GM21717 (cell line): ENCODE data around the gene XPR1.

Experiments
- ATAC-seq: cut with Tn5 transposase; IDR thresholded peaks from one replicate; pipeline ENCODE4 v1.9.1; 2021; ENCODE audit warnings: mild to moderate bottlenecking, moderate library complexity; ENCODE audit not compliant: unreplicated experiment

XPR1 gene

DNA sequence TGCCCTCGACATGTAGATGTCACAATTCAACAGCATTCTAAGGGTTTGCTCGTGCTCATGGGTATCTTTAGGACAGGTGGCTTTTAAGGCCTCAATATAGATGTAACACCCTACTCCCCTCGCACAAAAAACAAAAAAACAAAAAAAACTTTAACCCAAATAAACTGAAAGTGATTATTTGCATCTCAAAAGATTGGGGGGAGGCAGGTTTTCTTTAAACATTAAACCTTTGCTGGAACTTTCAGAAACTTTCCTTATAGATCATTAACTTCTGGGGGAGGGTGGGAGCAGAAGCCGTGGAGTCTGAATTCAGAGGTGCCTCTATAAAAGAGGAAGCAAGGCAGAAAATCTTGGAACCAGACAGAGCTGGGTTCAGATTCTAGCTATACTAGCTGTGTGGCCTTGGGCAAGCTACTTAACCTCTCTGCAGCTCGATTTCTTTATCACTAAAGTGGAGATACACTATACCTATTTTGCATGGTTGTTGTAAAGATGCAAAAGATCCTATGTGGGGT lies 277.7 kb downstream of the XPR1 start:
- ATAC-seq = peak; percentile 43

DNA sequence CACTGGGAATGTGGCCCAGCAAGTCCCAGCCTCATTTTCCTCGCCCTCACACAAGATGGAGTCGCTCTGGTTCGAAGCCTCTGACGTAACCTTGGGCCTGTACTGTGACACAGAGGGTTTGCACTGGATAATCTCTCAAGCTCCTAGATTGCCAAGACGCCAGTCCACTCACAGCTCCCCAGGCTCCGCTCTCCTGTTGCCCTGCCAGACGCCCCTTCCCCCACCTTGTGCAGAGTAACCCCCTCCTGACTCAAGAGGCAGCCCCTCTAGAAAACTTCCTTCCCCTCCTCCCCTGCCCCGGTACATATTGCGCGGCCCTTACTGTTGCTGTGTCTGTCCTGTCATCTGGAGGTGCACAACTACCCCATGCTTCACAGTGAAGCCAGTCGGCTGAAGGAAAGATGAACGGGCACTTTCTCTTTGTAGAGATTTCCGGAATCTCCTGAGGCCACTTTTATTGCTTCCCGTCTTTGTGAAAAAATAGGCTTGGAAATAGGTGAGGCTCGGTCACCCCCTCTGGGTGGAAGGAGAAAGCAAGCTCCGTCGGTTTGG lies 279.9 kb downstream of the XPR1 start:
- ATAC-seq = no peak

DNA sequence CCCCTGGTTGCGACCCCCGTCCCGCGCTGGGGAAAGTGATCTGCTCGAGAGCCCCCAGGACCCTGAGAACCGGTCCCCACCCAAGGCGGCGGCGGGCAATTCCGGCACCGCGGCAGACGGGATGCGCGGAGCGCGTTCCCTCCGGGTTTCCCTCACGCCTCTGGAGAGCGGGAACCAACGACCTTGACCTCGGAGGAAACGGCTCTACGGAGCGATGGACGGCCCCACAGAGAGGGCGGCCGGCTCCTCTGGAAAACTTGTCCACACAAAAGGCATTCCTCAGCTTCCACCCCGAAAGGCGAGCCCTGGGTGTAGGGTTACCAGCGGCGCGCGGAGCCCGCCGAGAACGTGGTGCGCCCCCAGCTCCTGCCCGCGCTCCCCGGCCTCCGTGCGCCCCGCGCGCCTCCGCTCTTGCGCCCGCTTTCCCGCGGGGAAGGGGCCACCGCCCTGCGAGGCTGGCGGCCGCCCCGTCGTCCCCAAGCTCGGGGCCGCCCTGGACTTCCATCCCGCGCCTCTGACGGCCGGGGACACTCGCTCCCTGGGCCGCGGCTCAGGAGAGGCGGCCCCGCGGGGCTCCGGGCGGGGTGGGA lies 280.5 kb downstream of the XPR1 start:
- no peak for ATAC-seq

DNA sequence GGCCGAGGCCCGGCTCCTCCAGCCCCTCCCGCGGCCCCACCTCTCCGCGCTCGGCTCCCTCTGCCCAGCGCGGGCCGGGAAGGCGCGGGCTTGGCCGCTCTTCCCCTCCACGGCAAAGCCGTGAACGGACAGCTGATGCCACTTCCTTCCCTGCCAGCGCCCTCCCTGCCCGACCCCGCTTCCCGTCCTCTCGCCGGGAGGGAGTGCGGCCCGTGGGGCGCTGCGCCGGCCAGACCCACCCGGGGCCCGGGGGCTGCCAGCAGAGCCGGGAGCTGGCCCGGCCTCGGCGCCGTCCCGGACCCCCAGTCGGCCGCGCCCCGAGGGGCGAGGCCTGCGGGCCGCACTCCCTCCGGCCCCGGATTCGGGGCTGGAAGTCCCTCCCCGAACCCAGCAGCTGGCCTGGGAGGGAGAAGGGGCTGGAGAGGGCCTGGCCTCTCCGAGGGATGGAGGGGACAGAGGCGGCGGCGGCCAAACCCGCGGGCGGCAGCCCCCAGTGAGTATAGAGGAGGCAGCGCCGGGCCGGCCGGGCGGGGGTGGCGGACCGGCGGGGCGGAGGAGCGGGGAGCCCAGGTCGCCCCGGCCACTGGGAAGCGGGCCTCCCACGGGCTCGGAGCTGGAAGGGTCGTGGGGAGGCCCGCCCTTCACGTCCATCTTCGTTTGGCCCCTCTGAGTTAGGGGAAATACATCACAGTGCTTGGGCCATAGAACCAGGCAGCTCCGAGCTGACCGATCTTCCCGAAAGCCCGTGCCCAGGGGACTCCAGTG lies 281.2 kb downstream of the XPR1 start, which contains the start of gene KIAA1614:
Gene KIAA1614 (plus strand): TSS at position 97 of the 765 bp plus-strand sequence. CDS start 347 bp downstream, at position 444.
- no peak for ATAC-seq

DNA sequence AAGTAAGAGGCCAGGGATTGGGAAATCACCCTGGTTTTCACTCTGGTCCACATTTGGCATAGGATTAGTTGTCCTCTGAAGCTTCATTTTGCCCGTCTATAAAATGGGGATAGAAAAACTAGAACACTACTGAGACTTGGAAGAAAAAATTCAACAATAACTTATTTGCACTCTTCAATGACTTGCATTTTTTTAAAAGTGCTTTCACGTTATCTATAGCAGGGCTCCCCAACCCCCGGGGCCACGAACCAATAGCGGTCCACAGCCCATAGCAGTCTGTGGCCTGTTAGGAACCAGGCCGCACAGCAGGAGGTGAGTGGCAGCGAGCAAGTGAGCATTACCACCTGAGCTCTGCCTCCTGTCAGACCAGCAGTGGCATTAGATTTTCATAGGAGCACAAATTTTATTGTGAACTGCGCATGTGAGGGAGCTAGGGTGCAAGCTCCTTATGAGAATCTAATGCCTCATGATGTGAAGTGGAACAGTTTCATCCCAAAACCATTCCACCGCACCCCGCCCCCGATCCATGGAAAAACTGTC lies 283.7 kb downstream of the XPR1 start:
- ATAC-seq = no peak

DNA sequence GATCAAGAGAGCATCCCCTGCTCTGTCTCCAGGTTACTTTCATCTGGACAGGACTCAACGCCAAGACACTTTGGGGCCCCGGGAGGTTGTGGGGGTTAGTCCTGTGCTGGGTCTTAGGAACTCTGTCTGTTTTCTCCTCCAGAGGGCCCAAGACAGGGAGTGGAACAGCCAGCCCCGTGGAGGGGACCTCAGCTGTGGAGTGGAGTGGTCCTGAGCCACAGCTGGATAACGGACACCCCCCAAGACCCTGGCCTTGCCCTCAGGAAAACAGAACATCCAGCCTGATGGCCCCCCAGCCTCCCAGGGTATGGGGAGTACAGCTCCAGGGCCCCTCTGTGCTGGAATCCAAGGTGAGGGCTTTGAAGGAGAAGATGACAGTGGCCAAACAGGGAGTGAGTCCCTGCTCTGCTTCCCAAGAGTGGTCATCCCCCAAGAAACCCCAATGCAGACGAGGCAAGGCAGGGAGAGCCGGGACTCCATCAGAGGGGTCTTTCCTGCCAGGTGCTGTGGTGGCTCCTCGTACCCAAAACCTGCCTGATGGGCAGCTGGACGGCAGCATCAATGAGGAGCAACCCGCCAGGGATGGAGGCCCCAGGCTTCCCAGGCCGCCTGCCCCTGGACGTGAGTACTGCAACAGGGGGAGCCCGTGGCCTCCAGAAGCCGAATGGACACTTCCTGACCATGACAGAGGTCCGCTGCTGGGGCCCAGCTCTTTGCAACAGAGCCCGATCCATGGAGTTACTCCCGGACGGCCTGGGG lies 284.4 kb downstream of the XPR1 start:
- no peak for ATAC-seq

DNA sequence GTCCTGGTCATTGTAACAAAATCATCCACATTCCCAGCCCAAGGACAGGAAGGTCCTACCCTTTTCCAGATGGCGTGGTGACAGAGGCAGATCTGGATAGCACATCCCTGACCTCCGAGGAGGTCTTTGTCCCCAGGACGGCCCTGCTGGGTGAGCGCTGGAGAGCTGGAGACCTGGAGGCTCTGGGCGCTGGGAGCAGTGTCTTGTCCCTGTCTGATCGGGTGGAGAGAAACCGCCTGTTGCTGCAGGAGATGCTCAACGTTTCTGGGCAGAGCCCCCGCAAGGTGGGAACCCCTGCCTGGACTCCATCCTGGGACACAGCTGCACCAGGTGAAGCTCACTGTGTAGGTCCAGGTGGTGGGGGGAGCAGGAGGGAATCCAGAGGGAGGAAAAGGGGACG lies 284.9 kb downstream of the XPR1 start:
- no peak for ATAC-seq

DNA sequence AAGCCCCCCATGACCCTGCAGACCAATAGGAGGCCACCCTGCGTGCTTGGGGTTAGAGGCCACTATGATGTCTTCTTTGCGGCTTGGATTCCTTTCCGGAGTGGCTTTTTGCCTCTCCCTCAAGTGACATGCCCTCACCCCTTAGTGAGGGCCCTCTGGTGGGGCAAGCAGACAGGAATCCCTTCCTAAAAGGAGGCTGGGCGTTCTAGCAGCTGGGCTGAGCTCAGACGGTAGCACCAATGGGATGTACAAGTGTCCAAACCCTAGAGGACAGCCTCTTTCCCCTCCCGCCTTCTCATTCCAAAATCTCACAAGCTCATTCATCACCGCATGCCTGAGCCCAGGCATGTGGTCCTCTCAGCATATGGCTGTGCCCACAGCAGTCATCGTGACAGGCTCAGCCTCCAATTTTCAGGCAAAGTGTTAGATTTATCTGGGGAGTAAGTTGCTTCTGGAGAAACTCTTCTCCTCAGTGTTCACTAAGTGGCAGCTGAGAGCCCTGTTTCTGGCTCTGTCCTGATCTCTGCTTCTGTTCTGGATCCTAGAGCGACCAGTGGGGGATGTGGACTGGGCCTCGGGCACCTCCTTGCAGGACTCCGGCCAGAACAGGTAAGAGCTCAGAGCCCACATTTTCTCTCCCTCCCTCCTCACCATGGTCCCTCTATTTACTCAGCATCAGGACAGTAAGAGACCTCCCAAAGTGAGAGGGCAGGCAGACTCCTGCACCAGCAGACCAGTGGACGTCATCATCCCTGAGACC lies 285.7 kb downstream of the XPR1 start:
- no peak for ATAC-seq

DNA sequence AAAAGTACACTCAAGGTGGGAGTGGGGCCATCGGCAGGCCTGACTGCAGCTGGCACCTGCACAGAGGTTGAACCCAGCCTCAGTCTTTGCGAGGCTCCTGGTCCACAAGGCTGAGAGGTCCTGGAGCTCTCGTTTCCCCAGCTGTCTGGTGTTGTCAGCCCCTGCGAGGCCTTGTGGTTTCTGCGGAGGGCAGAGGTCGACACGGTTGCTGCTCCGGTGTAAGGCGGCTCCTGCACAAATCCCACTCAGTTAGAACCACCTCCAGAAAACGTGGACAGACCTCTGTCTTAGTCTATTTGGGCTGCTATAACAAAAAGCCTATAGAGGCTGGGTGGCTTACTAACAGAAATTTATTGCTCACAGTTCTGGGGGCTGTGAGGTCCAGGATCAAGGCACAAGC lies 286.7 kb downstream of the XPR1 start:
- ATAC-seq = no peak

DNA sequence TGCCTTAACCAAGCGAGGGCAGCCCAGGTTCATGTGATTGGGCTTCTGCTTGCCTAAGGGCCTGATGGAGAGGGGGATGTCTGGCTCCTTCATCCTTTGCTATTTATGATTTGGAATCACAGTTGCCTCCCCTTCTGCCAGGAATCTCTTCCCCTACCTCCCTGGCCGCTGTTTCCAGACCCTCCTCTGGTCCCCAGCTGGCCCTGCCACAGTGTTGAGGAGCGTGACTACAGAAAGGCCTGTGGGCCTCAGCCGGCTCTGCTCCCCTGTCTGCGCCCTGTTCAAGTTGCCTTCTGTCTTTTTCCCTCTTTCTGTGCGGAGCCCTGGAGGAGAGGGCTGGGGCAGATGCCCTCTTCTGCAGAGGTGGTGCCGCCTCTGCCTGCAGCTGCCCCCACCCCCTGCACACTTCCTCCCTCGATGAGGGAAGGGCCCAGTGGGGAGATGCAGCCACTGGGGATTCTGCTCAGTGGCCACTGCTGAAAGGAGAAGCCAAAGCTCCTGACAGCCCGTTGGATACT lies 287.4 kb downstream of the XPR1 start:
- ATAC-seq = no peak

DNA sequence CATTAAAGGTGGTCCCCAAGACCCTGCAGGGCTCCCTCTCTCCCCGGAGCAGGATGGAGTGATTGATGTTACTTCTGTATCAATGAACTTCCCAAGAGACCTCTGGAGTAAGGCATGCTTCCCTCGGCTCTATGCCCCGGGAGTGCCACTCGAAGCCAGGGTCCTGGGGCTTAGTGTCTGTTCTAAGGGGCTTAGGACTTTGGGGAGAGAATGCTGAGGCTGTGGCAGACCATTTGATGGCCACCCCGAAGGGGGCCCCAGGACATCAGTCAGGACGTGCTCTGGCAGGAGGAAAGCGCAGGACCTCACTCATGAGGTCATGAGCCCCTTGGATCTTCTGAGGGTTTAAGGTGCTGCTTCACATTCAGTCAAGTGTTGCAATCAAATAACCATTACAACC lies 288.4 kb downstream of the XPR1 start:
- no peak for ATAC-seq

DNA sequence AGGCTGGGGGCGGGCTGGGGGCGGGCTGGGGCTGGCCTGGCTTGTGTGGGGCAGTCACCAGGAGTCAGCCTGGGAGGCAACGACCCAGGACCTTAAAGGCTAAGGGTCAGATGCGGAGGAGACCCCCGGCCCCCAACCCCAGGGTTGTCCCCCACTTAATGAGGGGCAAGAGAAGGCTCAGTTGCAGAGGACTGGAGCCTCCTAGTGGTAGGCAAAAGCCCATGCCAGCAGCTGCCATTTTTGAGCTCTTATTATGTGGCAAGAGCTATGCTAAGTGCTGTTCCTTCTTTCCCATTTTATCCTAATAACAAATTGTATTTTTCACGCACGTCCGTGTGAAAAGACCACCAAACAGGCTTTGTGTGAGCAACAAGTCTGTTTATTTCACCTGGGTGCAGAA lies 288.9 kb downstream of the XPR1 start:
- ATAC-seq = no peak

DNA sequence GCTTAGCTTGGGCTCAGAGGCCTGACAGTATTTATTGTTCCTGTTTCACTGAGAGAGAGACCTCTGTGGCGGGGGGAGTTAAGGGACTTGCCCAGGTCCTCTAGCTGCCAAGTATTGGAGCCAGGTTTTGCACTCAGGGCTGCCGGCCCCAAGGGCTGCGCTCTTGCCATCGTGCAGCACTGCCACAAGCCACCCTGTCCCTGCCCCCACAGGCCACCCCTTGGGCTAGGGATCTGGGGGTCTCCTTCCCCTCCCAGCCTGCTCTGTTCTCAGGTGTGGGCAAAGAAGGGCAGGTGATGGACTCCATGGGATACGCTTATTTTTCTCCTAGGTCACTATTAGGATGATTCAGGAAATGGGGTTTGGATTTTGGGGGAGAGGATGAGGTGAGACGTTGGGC lies 289.6 kb downstream of the XPR1 start:
- ATAC-seq = no peak

DNA sequence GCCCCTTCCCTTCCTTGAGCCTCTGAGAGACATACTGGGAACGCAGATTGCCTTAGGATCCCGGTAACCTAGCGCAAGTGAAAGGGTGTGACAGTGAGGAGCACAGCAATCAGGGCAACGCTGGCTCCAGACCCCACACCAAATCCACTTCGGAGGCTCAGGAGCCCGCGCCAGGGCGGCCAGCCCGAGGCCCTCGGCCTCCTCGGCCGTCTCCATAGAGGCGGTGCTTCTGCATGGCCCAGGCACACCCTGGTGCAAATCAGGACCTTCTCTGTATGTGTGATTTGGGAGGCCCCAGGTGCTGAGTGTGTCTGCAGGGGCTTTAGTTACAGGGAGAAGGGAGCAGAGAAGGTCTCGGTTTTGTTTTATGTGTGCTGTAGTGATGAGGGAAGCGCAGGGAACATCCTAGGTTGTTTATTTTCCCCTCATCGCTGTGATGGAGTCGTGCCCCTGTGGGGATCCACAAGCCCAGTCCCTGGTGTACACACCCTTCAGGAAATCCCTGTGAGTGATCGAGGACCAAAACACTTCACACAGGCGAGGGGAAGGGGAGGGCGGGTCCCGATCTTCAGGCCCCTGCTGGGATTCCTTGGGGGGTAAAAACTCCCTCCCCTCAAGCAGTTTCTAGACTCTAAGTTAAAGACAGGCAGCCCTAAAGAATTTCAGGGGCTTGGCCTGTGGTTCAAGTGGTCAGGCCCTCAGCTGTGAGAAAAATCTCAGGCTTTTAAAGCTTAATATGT lies 290.2 kb downstream of the XPR1 start:
- no peak for ATAC-seq

DNA sequence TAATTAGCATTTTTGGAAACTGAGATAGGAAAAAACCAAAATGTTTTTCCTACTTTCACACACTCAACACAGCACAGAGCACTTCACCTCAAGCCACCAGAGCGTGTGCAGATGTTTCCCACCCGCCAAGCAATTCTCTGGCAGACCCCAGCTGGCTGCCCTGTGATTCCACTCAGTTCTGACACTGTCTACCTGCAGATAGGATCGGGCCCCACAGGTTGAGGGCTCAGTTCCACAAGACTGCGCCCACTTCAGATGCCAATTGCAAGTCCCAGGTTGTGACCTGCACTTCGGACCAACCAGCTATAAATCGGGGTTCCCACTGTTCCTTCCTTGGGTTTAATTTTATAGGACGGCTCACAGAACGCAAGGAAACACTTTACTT lies 290.8 kb downstream of the XPR1 start:
- no peak for ATAC-seq

DNA sequence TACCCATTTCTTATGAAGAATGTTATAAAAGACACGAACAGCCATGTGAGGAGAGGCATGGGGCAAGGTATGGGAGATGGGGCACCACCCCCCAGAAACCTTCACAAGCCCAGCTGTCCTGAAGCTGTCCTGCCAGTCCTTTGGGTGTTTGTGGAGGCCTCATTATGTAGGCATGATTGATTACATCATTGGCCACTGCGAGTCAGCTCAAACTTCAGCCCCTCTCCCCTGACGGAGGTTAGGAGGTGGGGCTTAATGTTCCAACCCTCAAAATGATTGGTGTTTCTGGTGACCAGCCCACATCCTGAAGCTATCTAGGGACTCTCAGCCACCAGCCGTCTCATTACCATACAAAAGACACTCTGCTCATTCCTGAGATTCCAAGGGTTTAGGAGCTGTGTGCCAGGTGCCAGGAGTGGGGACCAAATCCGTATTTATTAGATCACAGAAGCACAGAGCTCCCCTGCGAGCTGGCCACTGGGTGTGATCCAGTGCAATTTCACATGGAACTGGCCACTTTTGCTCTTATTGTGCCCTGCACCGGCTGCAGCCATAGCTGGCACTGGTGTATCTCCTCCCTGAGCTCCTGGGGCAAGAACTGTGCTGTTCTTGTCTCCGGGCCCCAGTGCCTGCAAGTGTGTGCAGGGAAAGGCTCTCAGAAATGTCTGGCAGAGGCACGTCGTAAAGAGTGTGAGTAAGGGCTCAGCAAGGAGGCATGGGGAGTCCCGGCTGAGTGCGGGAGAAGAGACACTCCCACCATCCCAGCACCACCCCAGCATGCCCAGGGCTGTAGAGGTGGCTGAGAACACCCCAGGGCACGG lies 291.4 kb downstream of the XPR1 start:
- no peak for ATAC-seq

DNA sequence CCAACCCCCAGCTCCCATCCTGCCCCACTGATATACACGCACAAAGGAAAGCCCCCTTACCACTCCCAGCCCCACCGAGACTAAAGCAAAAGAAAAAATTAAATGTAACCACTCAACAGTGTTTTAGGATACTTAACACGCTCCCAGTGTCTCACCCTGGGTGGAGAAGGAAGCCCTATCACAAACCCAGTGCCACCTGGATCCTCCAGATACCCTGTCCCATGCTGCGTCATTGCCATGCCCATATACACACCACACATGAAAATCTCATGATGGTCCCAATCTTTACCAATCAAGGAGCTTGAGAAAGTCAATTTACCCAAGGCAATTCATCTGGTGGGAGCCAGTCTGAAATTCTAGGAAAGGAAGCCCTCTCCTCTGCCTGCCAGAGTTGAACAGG lies 292.1 kb downstream of the XPR1 start:
- no peak for ATAC-seq

DNA sequence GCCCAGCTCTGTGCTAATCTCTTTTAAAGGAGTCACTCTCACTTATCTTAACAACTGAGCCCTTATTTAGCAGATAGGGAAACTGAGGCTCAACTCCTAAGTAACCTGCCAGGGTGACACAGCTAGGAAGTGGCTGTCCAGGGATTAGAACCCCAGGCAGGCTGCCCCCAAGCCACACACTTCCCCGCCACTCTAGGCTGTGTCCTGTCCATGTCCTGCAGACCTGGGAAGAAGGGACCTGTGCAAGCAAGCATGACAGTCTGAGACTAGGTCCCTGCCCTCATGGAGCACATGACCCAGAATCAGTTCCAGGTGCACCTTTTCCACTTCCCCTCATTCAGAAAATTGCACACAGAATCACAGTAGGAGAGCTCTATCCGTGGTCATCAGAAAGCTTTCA lies 293.1 kb downstream of the XPR1 start:
- no peak for ATAC-seq
